HepG2 (cell line): ENCODE data around the gene TBC1D7. TPM values are rescaled to one million over a fixed set of nuclear protein-coding genes. Genes with fewer than 3 reads are reported as not detected.

Experiments used
- ATAC-seq: fragments of 200-7000 bp; cut with Tn5 transposase; 3 replicates; pipeline ENCODE4 v1.9.1; 2020; ENCODE audit warnings: mild to moderate bottlenecking, moderate library complexity
- BruUV-seq: library from RNA; stranded (reverse); fragments of 400-500 nt; replicated peaks from 2 replicates; lab custom pipeline; 2021; lab: Mats Ljungman, UMichigan
- CTCF ChIA-PET: fragments of 300-600 bp; formaldehyde crosslinking; extraction: SDS; loops from one replicate; lab custom pipeline; 2021; ENCODE audit warnings: low total read pairs, inconsistent platforms, low intra/inter-chr PET ratio; lab: Yijun Ruan, JAX
- POLR2A ChIA-PET: fragments of 350-600 bp; sonication (Branson Sonifier 250); formaldehyde crosslinking; loops from one replicate; lab custom pipeline; 2020; ENCODE audit warnings: antibody characterized with exemption, inconsistent platforms; lab: Yijun Ruan, JAX
- DNase-seq: peaks from one replicate; pipeline ENCODE4 v3.0.0-alpha.2; 2015; ENCODE audit warnings: low spot score
- FAIRE-seq: peaks from 3 replicates; lab custom pipeline; 2011; peaks lifted over from hg19 to GRCh38; lab: Jason Lieb, UNC
- H2AFZ ChIP-seq: one replicate; pipeline ENCODE4 v1.6.1; 2011; ENCODE audit warnings: low read length, inconsistent platforms
- H3K27ac ChIP-seq: fragments of 300-600 bp; 3 replicates; pipeline ENCODE4 v1.8.0; 2011; ENCODE audit warnings: mixed run types, mild to moderate bottlenecking, mixed read lengths, low read length, inconsistent platforms; ENCODE audit not compliant: insufficient read depth; ENCODE audit errors: extremely low read length
- H3K27me3 ChIP-seq, 2 experiments: fragments of 200-600 bp in 1 of 2; 2 replicates in 1 of 2; 3 replicates in 1 of 2; pipeline versions ENCODE4 v1.6.0 to v1.8.0; 2011; ENCODE audit warnings: low read length in 2 of 2, mild to moderate bottlenecking in 2 of 2, moderate library complexity in 2 of 2, inconsistent platforms in 1 of 2; ENCODE audit not compliant: insufficient read depth in 2 of 2, control insufficient read depth in 1 of 2
- H3K36me3 ChIP-seq, 2 experiments: fragments of 200-600 bp in 1 of 2; replicated peaks in 1 of 2; 2 replicates in 1 of 2; 3 replicates in 1 of 2; pipeline versions ENCODE4 v1.5.1 to v1.8.0; 2011; ENCODE audit warnings: low read length in 2 of 2, inconsistent platforms in 1 of 2; ENCODE audit not compliant: insufficient read depth in 2 of 2, control insufficient read depth in 1 of 2
- H3K4me1 ChIP-seq: 2 replicates; pipeline ENCODE4 v1.5.1; 2012; ENCODE audit warnings: low read length, inconsistent platforms; ENCODE audit not compliant: insufficient read depth
- H3K4me2 ChIP-seq: 2 replicates; pipeline ENCODE4 v1.6.0; 2011; ENCODE audit warnings: low read depth, low read length, inconsistent platforms
- H3K4me3 ChIP-seq, 3 experiments: fragments of 200-600 bp in 1 of 3; sonication (generic), shearing (Covaris generic) in 1 of 3; replicated peaks in 1 of 3; 2 replicates each; pipeline ENCODE4 v1.5.1; 2011 to 2016; ENCODE audit warnings: low read length in 3 of 3, inconsistent platforms in 2 of 3, low read depth in 2 of 3, mild to moderate bottlenecking in 2 of 3, control low read depth in 1 of 3, mixed read lengths in 1 of 3; ENCODE audit not compliant: insufficient read depth in 1 of 3
- H3K79me2 ChIP-seq: one replicate; pipeline ENCODE4 v1.6.1; 2011; ENCODE audit warnings: low read length, inconsistent platforms; ENCODE audit not compliant: insufficient read depth
- H3K9ac ChIP-seq: 2 replicates; pipeline ENCODE4 v1.6.0; 2011; ENCODE audit warnings: mild to moderate bottlenecking, low read depth, low read length, inconsistent platforms; ENCODE audit not compliant: insufficient read depth
- H3K9me3 ChIP-seq: 2 replicates; pipeline ENCODE4 v1.5.1; 2012; ENCODE audit warnings: mild to moderate bottlenecking, low read length
- H4K20me1 ChIP-seq: 2 replicates; pipeline ENCODE4 v1.6.0; 2011; ENCODE audit warnings: inconsistent platforms, mild to moderate bottlenecking, low read length, moderate library complexity; ENCODE audit not compliant: insufficient read depth
- AGO1 ChIP-seq: fragments of 200-400 bp; formaldehyde crosslinking; IDR thresholded peaks from 2 replicates; pipeline ENCODE4 v1.6.1; 2017; ENCODE audit warnings: mild to moderate bottlenecking, low read depth, low read length, moderate library complexity; ENCODE audit not compliant: poor library complexity, severe bottlenecking
- CBX1 ChIP-seq: IDR thresholded peaks from one replicate; pipeline ENCODE4 v1.6.1; 2016; ENCODE audit warnings: antibody characterized with exemption, low read depth
- GLMP ChIP-seq: sonication (generic); formaldehyde crosslinking; IDR thresholded peaks from 2 replicates; pipeline ENCODE4 v1.9.0; 2021; ENCODE audit warnings: missing genetic modification reagents, mild to moderate bottlenecking, borderline replicate concordance
- KLF15 ChIP-seq: sonication (generic); formaldehyde crosslinking; IDR thresholded peaks from 2 replicates; pipeline ENCODE4 v1.8.1; 2023; ENCODE audit warnings: borderline replicate concordance, mild to moderate bottlenecking, inconsistent platforms, missing genetic modification reagents, mixed read lengths
- PHF20 ChIP-seq: sonication (generic); formaldehyde crosslinking; IDR thresholded peaks from 2 replicates; pipeline ENCODE4 v1.5.0; 2020; ENCODE audit warnings: mild to moderate bottlenecking, missing genetic modification reagents
- PHF5A ChIP-seq: IDR thresholded peaks from one replicate; pipeline ENCODE4 v1.6.1; 2018; ENCODE audit warnings: low read depth, missing genetic modification reagents; ENCODE audit not compliant: unreplicated experiment
- RARG ChIP-seq: sonication (generic); formaldehyde crosslinking; IDR thresholded peaks from 2 replicates; pipeline ENCODE4 v1.4.0; 2020; ENCODE audit warnings: low read depth, mild to moderate bottlenecking, missing genetic modification reagents
- RFXAP ChIP-seq: sonication (generic); formaldehyde crosslinking; IDR thresholded peaks from 2 replicates; pipeline ENCODE4 v1.4.0; 2020; ENCODE audit warnings: missing genetic modification reagents, borderline replicate concordance
- SETDB1 ChIP-seq: sonication (generic); formaldehyde crosslinking; IDR thresholded peaks from 2 replicates; pipeline ENCODE4 v1.5.1; 2020; ENCODE audit warnings: missing genetic modification reagents, mild to moderate bottlenecking, borderline replicate concordance
- ZMYM4 ChIP-seq: sonication (generic); formaldehyde crosslinking; IDR thresholded peaks from 2 replicates; pipeline ENCODE4 v1.8.1; 2023; ENCODE audit warnings: mild to moderate bottlenecking, missing genetic modification reagents
- ZNF143 ChIP-seq: sonication (generic); formaldehyde crosslinking; IDR thresholded peaks from 2 replicates; pipeline ENCODE4 v1.4.0; 2020; ENCODE audit warnings: missing genetic modification reagents
- ZNF17 ChIP-seq: sonication (generic); formaldehyde crosslinking; IDR thresholded peaks from 2 replicates; pipeline ENCODE4 v1.5.0; 2020; ENCODE audit warnings: mild to moderate bottlenecking, missing genetic modification reagents
- ZNF678 ChIP-seq: sonication (generic); formaldehyde crosslinking; IDR thresholded peaks from 2 replicates; pipeline ENCODE4 v1.4.0; 2020; ENCODE audit warnings: mild to moderate bottlenecking, missing genetic modification reagents
- ZNF768 ChIP-seq: sonication (generic); formaldehyde crosslinking; IDR thresholded peaks from 2 replicates; pipeline ENCODE4 v1.4.0; 2020; ENCODE audit warnings: missing genetic modification reagents
- ZSCAN31 ChIP-seq: sonication (generic); formaldehyde crosslinking; IDR thresholded peaks from 2 replicates; pipeline ENCODE4 v1.5.0; 2020; ENCODE audit warnings: low read depth, mild to moderate bottlenecking, missing genetic modification reagents
- WGBS: methylation state at CpG from one replicate; pipeline ENCODE4 v1.1.6; 2017; ENCODE audit warnings: low lambda C conversion rate; 5-methylcytosine and 5-hydroxymethylcytosine counted together
- in situ Hi-C: cut with HindIII; loops from 2 replicates; pipeline ENCODE4 v1.10.0; 2017; ENCODE audit warnings: low pct_unique_long_range_greater_than_20kb; ENCODE audit not compliant: extremely low pct_ligation_motif_present
- intact Hi-C: fragments of 100-400 bp; cut with micrococcal nuclease; formaldehyde crosslinking; loops from one replicate; pipeline ENCODE4 v1.10.0; 2022; ENCODE audit not compliant: unreplicated experiment
- polyA plus RNA-seq, 8 experiments: library from polyadenylated mRNA; depleted of rRNA in 3 of 8; stranded (reverse) in 7 of 8; unstranded in 1 of 8; fragments of >200 nt; fragmentation: Illumina TruSeq in 4 of 8; extraction: Trizol in 4 of 8; gene quantifications; 2 replicates each; pipeline versions ENCODE4 v1.2.1 to v1.2.3, GENCODE V29; 2011 to 2016; ENCODE audit warnings: low read depth in 4 of 8, missing spikeins in 1 of 8, mixed read lengths in 1 of 8; ENCODE audit not compliant: insufficient read depth in 1 of 8
- total RNA-seq, 5 experiments: library from RNA; depleted of rRNA; stranded (reverse); fragments of >200 nt; fragmentation: Illumina TruSeq; extraction: Trizol; gene quantifications; 2 replicates each; pipeline ENCODE4 v1.2.3, GENCODE V29; 2016; ENCODE audit warnings: low read depth in 1 of 5

The TBC1D7 gene
- total and polyA plus RNA-seq, 2 of the 13 experiments (the other 11 are each of a cell fraction or from before 2014, with no cell fraction given): 23.3 to 30.8 TPM

GRCh38 chr6:13364842-13365241 is 36.5 kb upstream of the TBC1D7 start:
- intact Hi-C loops: no loop called here
- peaks cover 6% of the 10 kb centered on the region; the same call in 1 of the 2 replicates for H3K4me1 ChIP-seq
- no peak overlapping the region for H3K27ac ChIP-seq
- H3K9me3 ChIP-seq: no peaks in the 10 kb centered on the region
- no peak overlapping the region for H3K9ac ChIP-seq
- no peaks in the 10 kb centered on the region for H3K27me3 ChIP-seq
- CTCF ChIA-PET: no interaction called here
- no peak overlapping the region for H2AFZ ChIP-seq
- no peaks in the 10 kb centered on the region; the same call in 1 of the 2 replicates for H4K20me1 ChIP-seq
- no TSS peak for BruUV-seq
- H3K4me3 ChIP-seq: no peak overlapping the region
- no peak overlapping the region for H3K4me2 ChIP-seq
- TF ChIP-seq GLMP (CRISPR knock-in tag) (no peak), PHF20 (no peak), RARG (CRISPR knock-in tag) (no peak), AGO1 (no peak), ZNF678 (CRISPR knock-in tag) (no peak), ZNF143 (CRISPR knock-in tag) (no peak), SETDB1 (CRISPR knock-in tag) (no peak), ZSCAN31 (CRISPR knock-in tag) (no peak), ZMYM4 (CRISPR knock-in tag) (no peak), CBX1 (no peak), ZNF17 (CRISPR knock-in tag) (no peak), PHF5A (CRISPR knock-in tag) (no peak), ZNF768 (CRISPR knock-in tag) (no peak), KLF15 (no peak), RFXAP (CRISPR knock-in tag) (no peak)
- peaks cover 0 to 3% of the 10 kb centered on the region in 2 experiments; a peak in 2 of 5 replicates for H3K36me3 ChIP-seq
- DNase-seq (no peak), ATAC-seq (no peak), FAIRE-seq (no peak)
- H3K79me2 ChIP-seq: no peaks in the 10 kb centered on the region
- in situ Hi-C loops: no loop called here
- WGBS: 99% methylated on average over 25 of the region's 34 CpGs
- POLR2A ChIA-PET: no interaction called here
